HepG2 (cell line): ENCODE measurements around the gene C11orf54. TPM values are rescaled to one million over a fixed set of nuclear protein-coding genes. Genes with fewer than 3 reads are reported as not detected.
A peak's percentile ranks its signal among the peaks of the same experiment; 100 is the strongest.
"Not testable (repeated sequence)": the region's sequence is repeated elsewhere in the genome, so short reads cannot be mapped to it uniquely, and the experiment has no call there.

Source experiments
- ELF3 ChIP-seq: IDR thresholded peaks from 2 replicates; pipeline ENCODE4 v1.6.1; 2016; ENCODE audit warnings: missing genetic modification reagents, missing compliant biosample characterization
- FOXK1 ChIP-seq: sonication (generic); formaldehyde crosslinking; IDR thresholded peaks from 2 replicates; pipeline ENCODE4 v1.4.0; 2020; ENCODE audit warnings: low read depth, missing genetic modification reagents, borderline replicate concordance
- GABPA ChIP-seq, 2 experiments: IDR thresholded peaks; 2 replicates each; pipeline ENCODE4 v1.6.1; 2011 to 2016; ENCODE audit warnings: low read depth in 2 of 2, low read length in 1 of 2, missing biosample characterization in 1 of 2, missing genetic modification characterization in 1 of 2
- SMYD3 ChIP-seq: sonication (generic); formaldehyde crosslinking; IDR thresholded peaks from 2 replicates; pipeline ENCODE4 v1.8.1; 2023; ENCODE audit warnings: mild to moderate bottlenecking, missing genetic modification reagents
- SNAPC2 ChIP-seq: sonication (generic); formaldehyde crosslinking; IDR thresholded peaks from 2 replicates; pipeline ENCODE4 v1.8.1; 2022; ENCODE audit warnings: mild to moderate bottlenecking, missing genetic modification reagents
- SOX5 ChIP-seq: IDR thresholded peaks from 2 replicates; pipeline ENCODE4 v1.6.1; 2016; ENCODE audit warnings: borderline replicate concordance
- TARDBP ChIP-seq: sonication (generic); formaldehyde crosslinking; IDR thresholded peaks from 2 replicates; pipeline ENCODE4 v1.8.0; 2022; ENCODE audit warnings: mild to moderate bottlenecking, missing genetic modification reagents
- polyA plus RNA-seq, 8 experiments: library from polyadenylated mRNA; depleted of rRNA in 3 of 8; stranded (reverse) in 7 of 8; unstranded in 1 of 8; fragments of >200 nt; fragmentation: Illumina TruSeq in 4 of 8; extraction: Trizol in 4 of 8; gene quantifications; 2 replicates each; pipeline versions ENCODE4 v1.2.1 to v1.2.3, GENCODE V29; 2011 to 2016; ENCODE audit warnings: low read depth in 4 of 8, missing spikeins in 1 of 8, mixed read lengths in 1 of 8; ENCODE audit not compliant: insufficient read depth in 1 of 8
- total RNA-seq, 5 experiments: library from RNA; depleted of rRNA; stranded (reverse); fragments of >200 nt; fragmentation: Illumina TruSeq; extraction: Trizol; gene quantifications; 2 replicates each; pipeline ENCODE4 v1.2.3, GENCODE V29; 2016; ENCODE audit warnings: low read depth in 1 of 5
- TF ChIP-seq, protein P1 (sequence below): IDR thresholded peaks from 2 replicates; pipeline ENCODE4 v1.6.1; 2016; ENCODE audit warnings: low read depth, missing genetic modification reagents, missing compliant biosample characterization
- TF ChIP-seq, protein P2 (sequence below): sonication (generic); formaldehyde crosslinking; conservative IDR thresholded peaks from 2 replicates; pipeline ENCODE4 v1.4.0; 2020; ENCODE audit warnings: mild to moderate bottlenecking, missing genetic modification reagents, moderate library complexity
- TF ChIP-seq, protein P3 (sequence below), 2 experiments: fragments of 450-650 bp in 1 of 2; sonication (generic) in 1 of 2; formaldehyde crosslinking; IDR thresholded peaks; 2 replicates each; pipeline versions ENCODE4 v1.5.0 to v1.8.0; 2020 to 2022; ENCODE audit warnings: mild to moderate bottlenecking in 1 of 2, missing genetic modification reagents in 1 of 2
- TF ChIP-seq, protein P4 (sequence below): sonication (generic); formaldehyde crosslinking; IDR thresholded peaks from 2 replicates; pipeline ENCODE4 v1.5.0; 2020; ENCODE audit warnings: mild to moderate bottlenecking, missing genetic modification reagents, borderline replicate concordance
- TF ChIP-seq, protein P5 (sequence below): IDR thresholded peaks from 2 replicates; pipeline ENCODE4 v1.6.1; 2016

C11orf54 gene
- total and polyA plus RNA-seq, 2 of the 13 experiments (the other 11 are each of a cell fraction or from before 2014, with no cell fraction given): 42.7 to 50.1 TPM

DNA sequence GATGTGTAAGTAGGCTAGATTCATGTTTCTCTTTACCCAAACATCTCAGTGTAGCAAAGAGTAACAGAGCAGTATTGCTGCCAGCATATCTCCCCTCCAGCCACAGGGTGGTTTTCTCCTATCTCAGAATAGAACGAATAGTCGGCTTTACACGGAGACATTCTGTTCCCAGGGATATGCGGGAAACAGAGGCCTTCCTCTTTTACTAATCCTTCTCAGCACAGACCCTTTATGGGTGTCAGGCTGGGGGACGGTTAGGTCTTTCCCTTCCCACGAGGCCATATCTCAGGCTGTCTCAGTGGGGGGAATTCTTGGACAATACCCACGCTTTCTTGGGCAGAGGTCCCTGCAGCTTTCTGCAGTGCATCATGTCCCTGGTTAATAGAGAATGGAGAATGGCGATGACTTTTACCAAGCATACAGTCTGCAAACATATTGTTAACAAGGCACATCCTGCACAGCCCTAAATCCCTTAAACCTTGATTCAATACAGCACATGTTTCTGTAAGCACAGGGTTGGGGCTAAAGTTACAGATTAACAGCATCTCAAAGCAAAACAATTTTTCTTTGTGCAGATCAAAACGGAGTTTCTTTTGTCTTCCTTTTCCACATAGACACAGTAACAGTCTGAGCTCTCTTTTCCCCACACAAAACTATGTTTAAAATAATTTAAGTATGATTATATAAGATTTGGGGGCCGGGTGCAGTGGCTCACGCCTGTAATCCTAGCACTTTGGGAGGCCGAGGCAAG is 3.7 kb downstream of the C11orf54 start (continued):
- TF ChIP-seq, protein P1, sequence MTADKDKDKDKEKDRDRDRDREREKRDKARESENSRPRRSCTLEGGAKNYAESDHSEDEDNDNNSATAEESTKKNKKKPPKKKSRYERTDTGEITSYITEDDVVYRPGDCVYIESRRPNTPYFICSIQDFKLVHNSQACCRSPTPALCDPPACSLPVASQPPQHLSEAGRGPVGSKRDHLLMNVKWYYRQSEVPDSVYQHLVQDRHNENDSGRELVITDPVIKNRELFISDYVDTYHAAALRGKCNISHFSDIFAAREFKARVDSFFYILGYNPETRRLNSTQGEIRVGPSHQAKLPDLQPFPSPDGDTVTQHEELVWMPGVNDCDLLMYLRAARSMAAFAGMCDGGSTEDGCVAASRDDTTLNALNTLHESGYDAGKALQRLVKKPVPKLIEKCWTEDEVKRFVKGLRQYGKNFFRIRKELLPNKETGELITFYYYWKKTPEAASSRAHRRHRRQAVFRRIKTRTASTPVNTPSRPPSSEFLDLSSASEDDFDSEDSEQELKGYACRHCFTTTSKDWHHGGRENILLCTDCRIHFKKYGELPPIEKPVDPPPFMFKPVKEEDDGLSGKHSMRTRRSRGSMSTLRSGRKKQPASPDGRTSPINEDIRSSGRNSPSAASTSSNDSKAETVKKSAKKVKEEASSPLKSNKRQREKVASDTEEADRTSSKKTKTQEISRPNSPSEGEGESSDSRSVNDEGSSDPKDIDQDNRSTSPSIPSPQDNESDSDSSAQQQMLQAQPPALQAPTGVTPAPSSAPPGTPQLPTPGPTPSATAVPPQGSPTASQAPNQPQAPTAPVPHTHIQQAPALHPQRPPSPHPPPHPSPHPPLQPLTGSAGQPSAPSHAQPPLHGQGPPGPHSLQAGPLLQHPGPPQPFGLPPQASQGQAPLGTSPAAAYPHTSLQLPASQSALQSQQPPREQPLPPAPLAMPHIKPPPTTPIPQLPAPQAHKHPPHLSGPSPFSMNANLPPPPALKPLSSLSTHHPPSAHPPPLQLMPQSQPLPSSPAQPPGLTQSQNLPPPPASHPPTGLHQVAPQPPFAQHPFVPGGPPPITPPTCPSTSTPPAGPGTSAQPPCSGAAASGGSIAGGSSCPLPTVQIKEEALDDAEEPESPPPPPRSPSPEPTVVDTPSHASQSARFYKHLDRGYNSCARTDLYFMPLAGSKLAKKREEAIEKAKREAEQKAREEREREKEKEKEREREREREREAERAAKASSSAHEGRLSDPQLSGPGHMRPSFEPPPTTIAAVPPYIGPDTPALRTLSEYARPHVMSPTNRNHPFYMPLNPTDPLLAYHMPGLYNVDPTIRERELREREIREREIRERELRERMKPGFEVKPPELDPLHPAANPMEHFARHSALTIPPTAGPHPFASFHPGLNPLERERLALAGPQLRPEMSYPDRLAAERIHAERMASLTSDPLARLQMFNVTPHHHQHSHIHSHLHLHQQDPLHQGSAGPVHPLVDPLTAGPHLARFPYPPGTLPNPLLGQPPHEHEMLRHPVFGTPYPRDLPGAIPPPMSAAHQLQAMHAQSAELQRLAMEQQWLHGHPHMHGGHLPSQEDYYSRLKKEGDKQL (CRISPR knock-in tag): peak; percentile 80; the same call in 1 of the 2 replicates
- TF ChIP-seq TARDBP (CRISPR knock-in tag) (peak; percentile 86), SMYD3 (CRISPR knock-in tag) (peak; percentile 77; the same call in 1 of the 2 replicates), SOX5 (CRISPR knock-in tag) (peak; percentile 97), ELF3 (CRISPR knock-in tag) (0 out of 2 replicates have a peak, but pooled peaks have one; percentile 25), SNAPC2 (CRISPR knock-in tag) (peak; percentile 69; the same call in 1 of the 2 replicates), FOXK1 (CRISPR knock-in tag) (peak; percentile 71), GABPA (CRISPR knock-in tag; IDR thresholded peaks at IDR 0.05; ENCODE audit: low read depth) (0 out of 2 replicates have a peak, but pooled peaks have one; percentile 31)
- TF ChIP-seq, protein P2, sequence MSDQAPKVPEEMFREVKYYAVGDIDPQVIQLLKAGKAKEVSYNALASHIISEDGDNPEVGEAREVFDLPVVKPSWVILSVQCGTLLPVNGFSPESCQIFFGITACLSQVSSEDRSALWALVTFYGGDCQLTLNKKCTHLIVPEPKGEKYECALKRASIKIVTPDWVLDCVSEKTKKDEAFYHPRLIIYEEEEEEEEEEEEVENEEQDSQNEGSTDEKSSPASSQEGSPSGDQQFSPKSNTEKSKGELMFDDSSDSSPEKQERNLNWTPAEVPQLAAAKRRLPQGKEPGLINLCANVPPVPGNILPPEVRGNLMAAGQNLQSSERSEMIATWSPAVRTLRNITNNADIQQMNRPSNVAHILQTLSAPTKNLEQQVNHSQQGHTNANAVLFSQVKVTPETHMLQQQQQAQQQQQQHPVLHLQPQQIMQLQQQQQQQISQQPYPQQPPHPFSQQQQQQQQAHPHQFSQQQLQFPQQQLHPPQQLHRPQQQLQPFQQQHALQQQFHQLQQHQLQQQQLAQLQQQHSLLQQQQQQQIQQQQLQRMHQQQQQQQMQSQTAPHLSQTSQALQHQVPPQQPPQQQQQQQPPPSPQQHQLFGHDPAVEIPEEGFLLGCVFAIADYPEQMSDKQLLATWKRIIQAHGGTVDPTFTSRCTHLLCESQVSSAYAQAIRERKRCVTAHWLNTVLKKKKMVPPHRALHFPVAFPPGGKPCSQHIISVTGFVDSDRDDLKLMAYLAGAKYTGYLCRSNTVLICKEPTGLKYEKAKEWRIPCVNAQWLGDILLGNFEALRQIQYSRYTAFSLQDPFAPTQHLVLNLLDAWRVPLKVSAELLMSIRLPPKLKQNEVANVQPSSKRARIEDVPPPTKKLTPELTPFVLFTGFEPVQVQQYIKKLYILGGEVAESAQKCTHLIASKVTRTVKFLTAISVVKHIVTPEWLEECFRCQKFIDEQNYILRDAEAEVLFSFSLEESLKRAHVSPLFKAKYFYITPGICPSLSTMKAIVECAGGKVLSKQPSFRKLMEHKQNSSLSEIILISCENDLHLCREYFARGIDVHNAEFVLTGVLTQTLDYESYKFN (CRISPR knock-in tag): peak; percentile 85
- TF ChIP-seq, protein P3, sequence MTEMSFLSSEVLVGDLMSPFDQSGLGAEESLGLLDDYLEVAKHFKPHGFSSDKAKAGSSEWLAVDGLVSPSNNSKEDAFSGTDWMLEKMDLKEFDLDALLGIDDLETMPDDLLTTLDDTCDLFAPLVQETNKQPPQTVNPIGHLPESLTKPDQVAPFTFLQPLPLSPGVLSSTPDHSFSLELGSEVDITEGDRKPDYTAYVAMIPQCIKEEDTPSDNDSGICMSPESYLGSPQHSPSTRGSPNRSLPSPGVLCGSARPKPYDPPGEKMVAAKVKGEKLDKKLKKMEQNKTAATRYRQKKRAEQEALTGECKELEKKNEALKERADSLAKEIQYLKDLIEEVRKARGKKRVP (CRISPR knock-in tag; IDR thresholded peaks at IDR 0.05): peak in 1 of 2 experiments; percentile 37; a peak in 1 of 4 replicates
- TF ChIP-seq, protein P4, sequence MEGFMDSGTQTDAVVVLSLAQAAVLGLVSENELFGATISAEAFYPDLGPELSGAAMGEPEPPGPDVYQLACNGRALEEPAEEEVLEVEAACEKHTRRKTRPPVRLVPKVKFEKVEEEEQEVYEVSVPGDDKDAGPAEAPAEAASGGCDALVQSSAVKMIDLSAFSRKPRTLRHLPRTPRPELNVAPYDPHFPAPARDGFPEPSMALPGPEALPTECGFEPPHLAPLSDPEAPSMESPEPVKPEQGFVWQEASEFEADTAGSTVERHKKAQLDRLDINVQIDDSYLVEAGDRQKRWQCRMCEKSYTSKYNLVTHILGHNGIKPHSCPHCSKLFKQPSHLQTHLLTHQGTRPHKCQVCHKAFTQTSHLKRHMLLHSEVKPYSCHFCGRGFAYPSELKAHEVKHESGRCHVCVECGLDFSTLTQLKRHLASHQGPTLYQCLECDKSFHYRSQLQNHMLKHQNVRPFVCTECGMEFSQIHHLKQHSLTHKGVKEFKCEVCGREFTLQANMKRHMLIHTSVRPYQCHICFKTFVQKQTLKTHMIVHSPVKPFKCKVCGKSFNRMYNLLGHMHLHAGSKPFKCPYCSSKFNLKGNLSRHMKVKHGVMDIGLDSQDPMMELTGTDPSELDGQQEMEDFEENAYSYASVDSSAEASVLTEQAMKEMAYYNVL: peak; percentile 90
- not testable (repeated sequence) for TF ChIP-seq GABPA (IDR thresholded peaks at IDR 0.05; ENCODE audit: low read depth, low read length)
- TF ChIP-seq, protein P5, sequence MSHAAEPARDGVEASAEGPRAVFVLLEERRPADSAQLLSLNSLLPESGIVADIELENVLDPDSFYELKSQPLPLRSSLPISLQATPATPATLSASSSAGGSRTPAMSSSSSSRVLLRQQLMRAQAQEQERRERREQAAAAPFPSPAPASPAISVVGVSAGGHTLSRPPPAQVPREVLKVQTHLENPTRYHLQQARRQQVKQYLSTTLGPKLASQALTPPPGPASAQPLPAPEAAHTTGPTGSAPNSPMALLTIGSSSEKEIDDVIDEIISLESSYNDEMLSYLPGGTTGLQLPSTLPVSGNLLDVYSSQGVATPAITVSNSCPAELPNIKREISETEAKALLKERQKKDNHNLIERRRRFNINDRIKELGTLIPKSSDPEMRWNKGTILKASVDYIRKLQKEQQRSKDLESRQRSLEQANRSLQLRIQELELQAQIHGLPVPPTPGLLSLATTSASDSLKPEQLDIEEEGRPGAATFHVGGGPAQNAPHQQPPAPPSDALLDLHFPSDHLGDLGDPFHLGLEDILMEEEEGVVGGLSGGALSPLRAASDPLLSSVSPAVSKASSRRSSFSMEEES (CRISPR knock-in tag): peak; percentile 29; the same call in 1 of the 2 replicates
